Myocyte (in vitro differentiated cells): Measurements from ENCODE around the gene TCIRG1. TPM values are rescaled to one million over a fixed set of nuclear protein-coding genes. Genes with fewer than 3 reads are reported as not detected.
A peak's percentile ranks its signal among the peaks of the same experiment; 100 is the strongest.

Experiments
- DNase-seq: peaks from one replicate; pipeline ENCODE4 v3.0.0-alpha.2; 2012; ENCODE audit warnings: low read depth
- total RNA-seq: library from RNA; depleted of rRNA; stranded (reverse); fragments of >200 nt; gene quantifications from 2 replicates; pipeline ENCODE4 v1.2.3, GENCODE V29; 2014

TCIRG1 gene
- total RNA-seq, 1 donor from 2014 or later, result 25.8 TPM

DNA sequence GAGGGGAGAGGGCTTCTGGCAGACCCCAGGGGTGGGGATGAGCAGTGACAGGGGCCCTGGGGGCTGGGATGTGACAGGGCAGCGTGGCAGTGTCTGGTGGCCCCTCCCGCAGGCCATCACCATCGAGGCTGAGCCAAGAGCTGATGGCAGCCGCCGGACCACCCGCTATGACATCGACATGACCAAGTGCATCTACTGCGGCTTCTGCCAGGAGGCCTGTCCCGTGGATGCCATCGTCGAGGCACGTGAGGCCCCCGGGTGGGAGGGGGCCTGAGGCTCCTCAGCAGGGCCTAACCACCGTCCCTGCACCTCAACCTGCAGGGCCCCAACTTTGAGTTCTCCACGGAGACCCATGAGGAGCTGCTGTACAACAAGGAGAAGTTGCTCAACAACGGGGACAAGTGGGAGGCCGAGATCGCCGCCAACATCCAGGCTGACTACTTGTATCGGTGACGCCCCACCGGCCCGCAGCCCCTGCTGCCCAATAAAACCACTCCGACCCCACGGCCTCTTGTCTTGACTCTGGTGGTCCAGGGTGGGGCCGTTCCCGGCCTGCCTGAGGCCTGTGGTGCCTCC, 2.6 kb upstream of the TCIRG1 start:
- DNase-seq, result no peak

DNA sequence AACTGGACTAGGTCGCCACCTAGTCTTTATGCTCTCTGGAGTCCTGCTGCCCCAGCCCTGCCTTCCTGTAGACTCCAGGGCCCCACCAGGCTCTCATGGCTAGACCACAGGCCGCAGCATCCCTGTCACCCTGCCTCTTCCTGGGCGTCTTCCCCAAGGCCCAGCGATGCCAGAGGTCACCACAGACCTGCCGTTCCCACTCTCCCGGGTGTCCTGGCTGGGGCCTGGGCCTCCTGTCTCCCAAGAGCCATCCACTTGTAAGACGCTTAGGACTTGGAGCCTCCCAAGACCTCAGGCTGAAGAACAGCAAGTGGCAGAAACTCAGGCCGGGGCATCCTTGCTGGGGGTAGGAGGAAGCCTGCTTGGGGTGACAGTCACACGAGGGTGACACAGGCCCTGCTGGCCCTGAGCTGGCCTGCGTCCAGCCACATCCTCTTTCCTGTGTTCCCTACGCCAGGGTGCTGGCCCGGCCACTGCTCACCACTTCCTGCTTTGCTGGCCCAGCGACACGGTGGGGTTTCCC, 2.0 kb upstream of the TCIRG1 start:
- DNase-seq, result no peak

DNA sequence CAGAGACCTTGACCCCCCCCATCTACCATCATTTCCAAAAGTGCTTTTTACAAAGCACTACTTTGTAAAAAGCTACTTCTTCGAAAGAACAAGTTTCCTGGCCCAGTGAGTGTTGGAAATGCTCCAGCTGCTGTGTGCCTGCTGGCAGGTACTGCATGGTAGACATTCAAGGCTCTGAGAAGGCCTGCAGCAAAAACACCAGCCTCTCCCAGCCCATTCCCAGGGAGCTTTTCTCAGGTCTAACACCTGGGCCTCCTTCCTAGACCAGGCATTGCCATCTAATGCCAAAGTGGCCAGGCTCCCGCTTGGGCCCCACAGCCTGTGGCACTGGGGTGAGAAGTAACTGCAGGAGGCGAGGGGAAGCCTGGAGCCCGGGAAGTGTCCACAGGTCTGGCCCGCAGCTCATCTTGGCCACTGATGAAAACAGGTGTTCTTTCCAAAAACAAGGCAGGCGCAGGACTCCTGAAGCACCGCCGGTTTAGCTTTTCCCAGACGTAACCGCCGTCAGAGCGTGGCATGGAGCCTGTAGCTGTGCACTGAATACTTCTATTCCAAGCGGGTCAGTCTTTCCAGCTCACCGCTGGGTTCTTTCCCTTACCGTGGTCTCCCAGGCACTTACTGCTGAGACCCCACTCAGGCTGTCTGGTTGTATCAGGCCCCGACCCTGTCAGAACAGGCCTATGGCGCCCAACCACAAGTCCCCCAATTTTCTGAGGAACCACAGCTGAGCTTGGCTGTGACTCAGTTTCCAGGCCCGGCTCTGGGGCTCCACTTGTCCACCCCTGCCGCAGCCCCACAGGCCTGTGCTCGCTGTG, 1.2 kb upstream of the TCIRG1 start:
- no peak for DNase-seq

DNA sequence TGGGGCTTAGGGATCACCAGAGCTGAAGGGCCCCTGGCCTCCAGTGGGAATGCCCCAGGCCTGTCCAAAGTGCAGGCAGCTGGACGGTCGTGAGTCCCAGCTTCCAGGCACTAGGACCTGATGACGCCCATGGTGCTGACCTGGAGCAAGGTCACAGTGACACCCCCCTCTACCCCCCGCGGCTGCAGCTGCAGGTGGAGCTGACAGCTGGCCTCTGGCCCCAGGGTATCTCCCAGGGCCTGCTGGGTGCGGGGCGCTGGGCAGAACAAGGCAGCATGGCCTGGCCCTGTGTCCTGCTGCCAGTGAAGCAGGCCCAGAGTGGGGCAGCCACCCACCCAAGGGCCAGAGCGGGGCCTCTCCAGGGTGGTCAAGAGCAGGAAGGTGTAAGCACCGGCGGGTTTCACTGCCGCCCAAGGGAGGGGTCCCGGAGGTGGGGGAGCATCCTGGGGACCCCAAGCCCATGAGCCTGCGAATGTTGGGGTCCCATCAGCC, 553 bp upstream of the TCIRG1 start:
- DNase-seq, result peak; percentile 54

DNA sequence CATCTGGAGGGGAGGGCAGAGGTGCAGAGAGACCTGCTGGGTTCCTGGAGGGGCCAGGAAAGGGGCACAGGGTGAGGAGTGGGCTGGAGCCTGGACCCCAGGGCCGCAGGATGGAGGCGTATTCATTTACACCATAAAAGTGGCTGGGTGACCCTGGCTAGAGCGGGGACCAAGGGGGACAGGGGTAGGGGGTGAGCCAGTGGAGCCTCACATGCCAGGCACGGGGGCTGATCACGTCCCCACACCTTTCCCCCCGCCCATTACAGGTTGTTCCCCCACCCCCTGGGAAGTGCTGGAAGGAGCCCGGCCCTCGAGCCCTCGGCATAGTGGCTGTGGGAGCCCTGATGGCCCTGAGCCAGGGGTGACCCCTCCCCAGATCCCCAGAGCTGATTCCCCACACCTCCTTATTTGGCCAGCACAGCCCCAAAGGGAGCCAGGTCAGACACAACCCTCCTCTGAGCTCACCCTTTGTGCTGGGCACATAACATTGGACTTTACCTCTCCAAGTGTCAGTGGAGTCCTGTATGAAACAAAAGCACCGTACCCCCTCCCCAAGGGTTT, 781 bp downstream of the TCIRG1 start:
- DNase-seq, result no peak

DNA sequence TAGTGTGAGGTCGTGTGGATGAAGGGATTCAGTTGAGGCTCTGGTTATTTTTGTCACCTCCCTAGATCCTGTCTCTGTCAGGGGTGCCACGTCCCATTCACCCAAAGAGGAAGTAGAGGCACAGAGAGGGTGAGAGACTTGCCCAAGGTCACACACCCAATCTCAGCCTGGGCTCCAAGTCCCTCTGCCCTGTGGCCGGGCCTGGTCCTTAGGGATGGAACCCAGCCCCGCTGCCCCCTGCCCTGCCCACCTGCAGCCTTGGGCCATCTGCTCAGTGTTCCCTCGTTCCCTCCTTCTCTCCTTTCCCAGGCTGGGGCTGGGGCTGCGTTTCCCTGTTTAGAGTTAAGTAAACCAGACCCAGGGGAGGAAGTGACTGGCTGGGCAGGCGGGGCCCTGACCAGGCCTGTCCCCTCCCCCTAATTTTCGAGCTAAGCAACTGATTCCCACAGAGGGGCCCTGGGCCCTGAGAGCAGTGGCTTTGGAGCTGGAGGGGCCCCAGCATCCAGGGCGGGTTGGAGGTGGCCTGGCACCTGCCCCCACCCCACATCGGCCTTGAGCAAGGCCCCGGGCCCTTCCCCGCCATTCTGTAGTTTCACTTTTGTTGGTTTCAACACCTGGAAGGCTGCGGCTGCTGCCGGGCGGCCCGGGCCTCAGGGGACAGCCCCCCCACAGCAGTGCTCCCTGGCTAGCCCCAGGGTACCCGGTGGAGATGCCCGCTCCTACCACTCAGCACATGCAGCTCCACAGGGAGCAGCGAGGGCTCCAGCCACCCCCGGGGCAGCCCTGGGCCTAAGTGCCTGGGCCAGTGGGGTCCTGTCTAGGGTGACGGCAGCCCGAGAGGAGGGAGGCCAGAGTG, 1.5 kb downstream of the TCIRG1 start:
- peak; percentile 26 for DNase-seq

DNA sequence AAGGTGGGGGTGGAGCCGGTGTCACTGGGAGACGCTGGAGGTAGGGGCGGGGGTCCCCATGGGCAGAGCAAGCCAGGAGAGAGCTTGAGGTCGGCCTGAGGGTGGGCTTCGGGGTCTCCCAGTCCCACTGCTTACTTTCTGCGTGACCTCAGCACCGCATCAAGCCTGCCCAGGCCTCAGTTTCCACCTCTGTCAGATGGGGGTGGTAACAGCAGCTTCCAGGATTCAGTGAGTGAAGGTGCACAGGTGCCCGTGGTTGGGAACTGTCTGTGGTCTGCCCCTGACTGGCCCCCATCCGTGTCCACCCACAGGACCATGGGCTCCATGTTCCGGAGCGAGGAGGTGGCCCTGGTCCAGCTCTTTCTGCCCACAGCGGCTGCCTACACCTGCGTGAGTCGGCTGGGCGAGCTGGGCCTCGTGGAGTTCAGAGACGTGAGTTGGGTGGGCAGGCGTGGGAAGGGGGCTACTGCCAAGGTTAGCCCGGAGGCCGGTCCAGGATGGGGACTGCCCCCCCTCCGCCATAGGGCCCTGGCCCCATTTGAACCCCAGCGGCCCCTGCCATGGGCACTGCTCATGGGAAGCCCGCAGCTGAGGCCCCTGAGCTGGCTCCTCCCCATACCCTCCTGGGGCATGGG, 2.2 kb downstream of the TCIRG1 start:
- DNase-seq, result no peak

DNA sequence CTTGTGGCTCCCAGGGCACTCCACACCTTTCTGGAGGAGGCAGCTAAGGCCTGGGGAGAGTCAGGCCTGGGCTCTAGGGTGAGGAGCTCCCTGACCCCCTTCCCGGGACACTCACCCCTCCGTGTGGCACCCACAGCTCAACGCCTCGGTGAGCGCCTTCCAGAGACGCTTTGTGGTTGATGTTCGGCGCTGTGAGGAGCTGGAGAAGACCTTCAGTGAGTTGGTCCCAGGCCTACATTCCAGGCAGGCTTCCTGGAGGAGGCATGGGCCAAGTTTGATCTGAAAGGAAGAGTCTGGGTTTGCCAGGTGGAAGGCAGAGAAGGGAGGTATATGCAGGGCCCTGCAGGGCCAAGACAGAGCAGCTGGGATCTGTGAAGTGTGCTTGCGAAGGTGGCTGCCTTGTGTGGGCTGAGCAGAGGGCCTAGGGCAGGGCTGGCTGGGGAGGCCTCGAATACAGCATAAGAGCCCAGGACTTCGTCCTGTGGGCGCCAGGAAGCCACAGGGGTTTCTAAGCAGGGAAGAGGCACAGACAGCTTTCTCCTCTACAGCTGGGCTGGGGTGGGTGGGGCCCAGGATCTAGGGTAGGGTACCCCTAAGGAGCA, 2.9 kb downstream of the TCIRG1 start:
- no peak for DNase-seq

DNA sequence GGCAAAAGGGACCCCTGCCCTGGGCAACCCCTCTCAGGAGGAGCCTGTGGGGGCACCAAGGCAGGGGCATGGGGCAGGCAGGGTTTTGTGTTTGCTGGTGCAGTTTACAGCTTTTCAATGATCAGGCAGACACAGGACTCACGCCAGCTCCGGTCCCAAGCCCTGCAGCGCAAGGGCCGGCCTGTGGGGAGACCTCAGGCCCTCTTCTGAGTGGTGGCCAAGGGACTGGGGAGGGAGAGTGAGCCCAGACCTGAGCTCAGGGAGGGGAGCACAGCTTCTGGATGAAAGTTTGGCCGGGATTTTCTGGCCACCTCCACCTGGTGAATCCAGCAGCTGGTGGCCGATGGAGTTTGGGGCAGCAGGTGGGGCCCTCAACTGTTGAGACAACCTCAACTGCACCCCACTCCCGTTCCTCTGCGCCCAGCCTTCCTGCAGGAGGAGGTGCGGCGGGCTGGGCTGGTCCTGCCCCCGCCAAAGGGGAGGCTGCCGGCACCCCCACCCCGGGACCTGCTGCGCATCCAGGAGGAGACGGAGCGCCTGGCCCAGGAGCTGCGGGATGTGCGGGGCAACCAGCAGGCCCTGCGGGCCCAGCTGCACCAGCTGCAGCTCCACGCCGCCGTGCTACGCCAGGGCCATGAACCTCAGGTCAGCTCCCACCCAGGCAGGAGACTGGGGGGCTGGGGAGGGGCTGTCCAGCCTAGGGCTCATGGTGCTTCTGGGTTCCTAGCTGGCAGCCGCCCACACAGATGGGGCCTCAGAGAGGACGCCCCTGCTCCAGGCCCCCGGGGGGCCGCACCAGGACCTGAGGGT, 3.6 kb downstream of the TCIRG1 start:
- no peak for DNase-seq

DNA sequence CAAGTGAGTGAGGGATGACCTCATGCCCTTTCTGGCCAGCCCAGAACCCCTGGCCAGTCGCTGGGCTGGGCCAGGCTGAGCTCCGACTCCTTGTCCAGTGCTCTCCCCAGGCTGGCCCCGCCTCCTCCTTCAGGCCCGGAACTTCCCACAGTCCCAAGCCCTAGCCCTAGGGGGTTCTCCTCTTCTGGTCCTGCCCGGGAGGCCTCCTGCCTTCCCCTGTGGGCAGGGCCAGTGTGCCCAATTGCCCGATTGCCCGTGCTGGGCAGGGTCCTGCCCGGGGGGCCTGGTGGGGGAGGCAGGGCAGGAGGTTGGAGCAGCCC, 4.2 kb downstream of the TCIRG1 start:
- no peak for DNase-seq

DNA sequence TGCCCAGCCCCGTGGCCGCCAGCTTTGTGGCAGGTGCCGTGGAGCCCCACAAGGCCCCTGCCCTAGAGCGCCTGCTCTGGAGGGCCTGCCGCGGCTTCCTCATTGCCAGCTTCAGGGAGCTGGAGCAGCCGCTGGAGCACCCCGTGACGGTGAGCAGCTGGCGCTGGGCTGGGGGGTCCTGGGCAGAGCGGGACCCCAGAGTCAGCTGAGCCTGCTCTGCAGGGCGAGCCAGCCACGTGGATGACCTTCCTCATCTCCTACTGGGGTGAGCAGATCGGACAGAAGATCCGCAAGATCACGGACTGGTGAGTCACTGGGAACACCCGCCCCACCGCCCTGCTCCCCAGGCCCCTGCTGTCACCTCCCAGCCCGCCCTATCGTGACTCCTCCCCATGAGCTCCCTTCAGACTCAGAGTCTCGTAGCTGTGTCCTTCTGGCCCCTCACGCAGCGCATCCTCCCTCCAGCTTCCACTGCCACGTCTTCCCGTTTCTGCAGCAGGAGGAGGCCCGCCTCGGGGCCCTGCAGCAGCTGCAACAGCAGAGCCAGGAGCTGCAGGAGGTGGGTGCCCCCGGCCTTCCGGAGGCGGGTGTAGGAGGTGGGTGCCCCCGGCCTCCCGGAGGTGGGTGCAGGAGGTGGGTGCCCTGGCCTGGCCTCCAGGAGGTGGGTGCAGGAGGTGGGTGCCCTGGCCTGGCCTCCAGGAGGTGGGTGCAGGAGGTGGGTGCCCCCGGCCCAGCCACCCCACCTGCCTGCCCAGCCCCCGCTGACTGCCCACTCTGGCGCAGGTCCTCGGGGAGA, 4.7 kb downstream of the TCIRG1 start:
- no peak for DNase-seq

DNA sequence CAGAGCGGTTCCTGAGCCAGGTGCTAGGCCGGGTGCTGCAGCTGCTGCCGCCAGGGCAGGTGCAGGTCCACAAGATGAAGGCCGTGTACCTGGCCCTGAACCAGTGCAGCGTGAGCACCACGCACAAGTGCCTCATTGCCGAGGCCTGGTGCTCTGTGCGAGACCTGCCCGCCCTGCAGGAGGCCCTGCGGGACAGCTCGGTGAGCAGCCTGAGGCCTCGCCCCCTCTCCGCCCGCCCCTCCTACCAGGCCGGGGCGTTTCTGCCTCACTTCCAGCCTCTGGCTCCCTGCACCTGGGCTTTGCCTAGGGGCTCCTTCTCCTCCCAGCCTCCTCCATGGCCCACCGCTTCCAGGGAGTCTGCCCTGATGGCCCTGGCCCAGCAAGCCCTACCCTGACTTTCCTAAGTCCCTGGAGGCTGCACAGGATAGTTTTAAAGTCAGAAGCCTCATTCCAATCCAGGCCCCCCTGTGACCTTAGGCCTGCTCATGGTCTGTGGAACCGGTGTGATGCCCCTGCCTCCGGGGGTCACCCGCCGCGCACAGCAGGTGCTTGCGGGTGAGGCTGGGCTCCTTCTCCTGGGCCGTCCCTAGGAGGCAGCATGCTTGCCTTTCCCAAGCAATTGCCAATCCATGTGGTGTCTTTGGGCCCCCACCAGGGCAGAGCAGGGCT, 5.5 kb downstream of the TCIRG1 start:
- DNase-seq, result no peak

DNA sequence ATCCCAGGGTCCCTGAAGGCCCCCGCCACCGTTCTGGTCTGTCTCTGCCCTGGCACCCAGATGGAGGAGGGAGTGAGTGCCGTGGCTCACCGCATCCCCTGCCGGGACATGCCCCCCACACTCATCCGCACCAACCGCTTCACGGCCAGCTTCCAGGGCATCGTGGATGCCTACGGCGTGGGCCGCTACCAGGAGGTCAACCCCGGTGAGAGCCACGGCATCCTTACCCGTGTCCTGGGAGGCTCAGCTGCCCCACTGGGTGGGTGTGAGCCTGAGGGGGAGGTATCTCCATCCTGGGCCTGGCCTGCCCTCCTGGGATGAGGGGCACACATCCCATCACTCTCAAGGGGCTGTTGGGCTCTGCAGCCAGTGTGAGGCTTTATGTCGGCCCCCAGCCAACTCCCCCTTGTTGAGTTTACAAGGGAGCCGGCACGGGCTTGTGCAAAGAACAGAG, 6.1 kb downstream of the TCIRG1 start:
- no peak for DNase-seq

DNA sequence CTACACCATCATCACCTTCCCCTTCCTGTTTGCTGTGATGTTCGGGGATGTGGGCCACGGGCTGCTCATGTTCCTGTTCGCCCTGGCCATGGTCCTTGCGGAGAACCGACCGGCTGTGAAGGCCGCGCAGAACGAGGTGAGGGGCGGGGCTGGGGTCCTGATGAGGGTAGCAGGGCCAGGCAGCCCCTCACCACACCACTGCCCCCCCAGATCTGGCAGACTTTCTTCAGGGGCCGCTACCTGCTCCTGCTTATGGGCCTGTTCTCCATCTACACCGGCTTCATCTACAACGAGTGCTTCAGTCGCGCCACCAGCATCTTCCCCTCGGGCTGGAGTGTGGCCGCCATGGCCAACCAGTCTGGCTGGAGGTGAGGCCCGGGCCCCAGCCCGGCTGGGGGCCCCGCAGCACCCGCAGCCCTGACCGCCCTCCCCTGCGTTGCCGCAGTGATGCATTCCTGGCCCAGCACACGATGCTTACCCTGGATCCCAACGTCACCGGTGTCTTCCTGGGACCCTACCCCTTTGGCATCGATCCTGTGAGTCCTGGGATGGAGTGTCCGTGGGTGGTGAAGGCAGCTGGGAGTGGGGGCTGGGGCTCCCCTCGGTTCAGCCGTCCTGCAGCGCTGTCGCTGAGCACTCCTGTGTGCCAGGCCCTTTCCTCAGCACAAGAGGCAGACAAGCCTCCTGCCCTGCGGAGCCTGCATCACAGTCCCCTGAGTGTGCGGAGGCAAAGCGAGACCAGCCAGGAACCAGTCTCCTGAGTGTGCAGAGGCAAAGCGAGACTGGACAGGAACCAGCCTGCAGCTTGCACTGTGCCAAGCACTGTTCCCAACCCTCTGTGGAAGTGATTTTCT, 8.8 kb downstream of the TCIRG1 start:
- DNase-seq, result no peak

DNA sequence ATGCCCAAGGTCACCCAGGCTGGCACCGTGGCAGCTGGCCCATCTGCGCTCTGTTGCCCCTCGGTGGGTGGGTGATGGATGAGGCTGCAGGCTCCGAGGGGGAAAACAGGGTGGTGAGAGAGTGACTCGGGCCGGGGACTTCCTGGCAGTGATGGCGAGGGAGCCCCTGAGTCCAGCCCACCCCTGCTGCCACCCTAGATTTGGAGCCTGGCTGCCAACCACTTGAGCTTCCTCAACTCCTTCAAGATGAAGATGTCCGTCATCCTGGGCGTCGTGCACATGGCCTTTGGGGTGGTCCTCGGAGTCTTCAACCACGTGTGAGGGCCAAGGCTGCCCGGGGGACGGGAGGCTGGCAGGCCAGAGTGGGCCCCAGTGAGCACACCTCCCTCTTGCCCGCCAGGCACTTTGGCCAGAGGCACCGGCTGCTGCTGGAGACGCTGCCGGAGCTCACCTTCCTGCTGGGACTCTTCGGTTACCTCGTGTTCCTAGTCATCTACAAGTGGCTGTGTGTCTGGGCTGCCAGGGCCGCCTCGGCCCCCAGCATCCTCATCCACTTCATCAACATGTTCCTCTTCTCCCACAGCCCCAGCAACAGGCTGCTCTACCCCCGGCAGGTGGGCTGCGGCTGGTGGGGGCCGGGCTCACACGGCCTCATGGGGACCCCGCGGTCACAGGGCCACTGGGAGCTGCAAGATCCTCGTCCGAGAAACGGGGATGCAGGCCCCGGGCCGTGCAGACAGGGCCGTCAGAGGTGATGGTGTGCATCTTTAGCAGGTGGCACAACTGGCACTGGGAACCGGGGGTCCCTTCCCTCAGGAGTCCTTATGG, 10.1 kb downstream of the TCIRG1 start:
- no peak for DNase-seq
